ENCODE results near the gene UBE2H.

Gene UBE2H

DNA sequence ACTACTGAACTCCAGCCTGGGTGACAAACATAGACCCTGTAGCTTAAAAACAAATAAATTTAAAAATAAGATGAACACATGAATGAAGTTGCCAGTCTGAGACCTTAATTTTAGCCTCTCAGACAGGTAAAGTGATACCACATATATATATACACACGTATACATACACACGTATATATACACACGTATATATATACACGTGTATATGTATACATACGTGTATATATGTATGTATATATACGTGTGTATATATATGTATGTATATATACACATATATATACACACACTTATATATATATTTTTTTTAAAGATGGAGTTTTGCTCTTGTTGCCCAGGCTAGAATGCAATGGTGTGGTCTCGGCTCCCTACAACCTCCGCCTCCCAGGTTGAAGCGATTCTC is 62.7 kb downstream of the UBE2H start:
- TF ChIP-seq POLR2AphosphoS5 (IDR thresholded peaks at IDR 0.05; ENCODE audit: low read depth) (no peak), SPI1 (IDR thresholded peaks at IDR 0.05; ENCODE audit: borderline replicate concordance, low read depth) (no peak), GABPA (IDR thresholded peaks at IDR 0.05; ENCODE audit: low read depth) (no peak)
- TF ChIP-seq, protein P1, sequence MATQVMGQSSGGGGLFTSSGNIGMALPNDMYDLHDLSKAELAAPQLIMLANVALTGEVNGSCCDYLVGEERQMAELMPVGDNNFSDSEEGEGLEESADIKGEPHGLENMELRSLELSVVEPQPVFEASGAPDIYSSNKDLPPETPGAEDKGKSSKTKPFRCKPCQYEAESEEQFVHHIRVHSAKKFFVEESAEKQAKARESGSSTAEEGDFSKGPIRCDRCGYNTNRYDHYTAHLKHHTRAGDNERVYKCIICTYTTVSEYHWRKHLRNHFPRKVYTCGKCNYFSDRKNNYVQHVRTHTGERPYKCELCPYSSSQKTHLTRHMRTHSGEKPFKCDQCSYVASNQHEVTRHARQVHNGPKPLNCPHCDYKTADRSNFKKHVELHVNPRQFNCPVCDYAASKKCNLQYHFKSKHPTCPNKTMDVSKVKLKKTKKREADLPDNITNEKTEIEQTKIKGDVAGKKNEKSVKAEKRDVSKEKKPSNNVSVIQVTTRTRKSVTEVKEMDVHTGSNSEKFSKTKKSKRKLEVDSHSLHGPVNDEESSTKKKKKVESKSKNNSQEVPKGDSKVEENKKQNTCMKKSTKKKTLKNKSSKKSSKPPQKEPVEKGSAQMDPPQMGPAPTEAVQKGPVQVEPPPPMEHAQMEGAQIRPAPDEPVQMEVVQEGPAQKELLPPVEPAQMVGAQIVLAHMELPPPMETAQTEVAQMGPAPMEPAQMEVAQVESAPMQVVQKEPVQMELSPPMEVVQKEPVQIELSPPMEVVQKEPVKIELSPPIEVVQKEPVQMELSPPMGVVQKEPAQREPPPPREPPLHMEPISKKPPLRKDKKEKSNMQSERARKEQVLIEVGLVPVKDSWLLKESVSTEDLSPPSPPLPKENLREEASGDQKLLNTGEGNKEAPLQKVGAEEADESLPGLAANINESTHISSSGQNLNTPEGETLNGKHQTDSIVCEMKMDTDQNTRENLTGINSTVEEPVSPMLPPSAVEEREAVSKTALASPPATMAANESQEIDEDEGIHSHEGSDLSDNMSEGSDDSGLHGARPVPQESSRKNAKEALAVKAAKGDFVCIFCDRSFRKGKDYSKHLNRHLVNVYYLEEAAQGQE (IDR thresholded peaks at IDR 0.05; ENCODE audit: insufficient replicate concordance, low read depth) = no peak
- no peak for DNase-seq (ENCODE audit: low read depth in 1 of 2, low spot score in 1 of 2)
- Histone ChIP-seq H3K27me3 (ENCODE audit: insufficient read depth, poor library complexity, severe bottlenecking) (no peaks in the 10 kb centered on the region), H3K4me3 (replicated peaks; ENCODE audit: insufficient read depth, low read length) (no peak overlapping the region), H3K27ac (replicated peaks) (no peak overlapping the region)

DNA sequence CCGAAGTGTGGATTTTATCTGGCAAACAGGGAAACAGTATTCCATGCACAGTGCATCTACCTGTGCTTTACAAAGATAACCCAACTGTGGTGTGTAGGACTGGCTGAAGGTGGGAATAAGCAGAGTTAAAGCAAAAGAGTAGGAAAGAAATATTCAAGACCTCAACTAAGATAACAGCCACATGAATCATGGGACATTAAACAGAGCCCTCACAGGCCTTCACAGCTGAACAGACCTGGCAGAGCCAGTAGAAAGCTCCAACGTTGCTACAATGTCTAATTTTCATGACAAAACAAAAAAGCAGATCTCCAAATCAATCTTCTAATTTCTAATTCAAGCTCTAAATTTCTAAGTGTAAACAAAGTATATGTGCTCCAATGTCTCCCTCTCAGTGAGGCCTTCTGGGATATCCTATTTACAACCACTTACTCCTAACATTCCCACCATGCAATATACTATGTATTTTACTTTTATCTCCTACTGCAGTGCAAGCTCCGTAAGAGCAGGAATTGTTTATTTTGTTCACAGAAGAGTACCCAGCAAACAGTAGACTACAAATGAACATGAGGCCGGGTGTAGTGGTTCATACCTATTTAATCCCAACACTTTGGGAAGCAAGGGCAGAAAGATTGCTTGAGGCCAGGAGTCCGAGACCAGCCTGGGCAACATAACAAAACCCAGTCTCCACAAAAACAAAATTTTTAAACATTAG is 63.5 kb downstream of the UBE2H start:
- no peak overlapping the region for H3K4me3 ChIP-seq (replicated peaks; ENCODE audit: insufficient read depth, low read length)
- no peak for DNase-seq (ENCODE audit: low read depth in 1 of 2, low spot score in 1 of 2)
- no peak overlapping the region for H3K27ac ChIP-seq (replicated peaks)
- H3K27me3 ChIP-seq (ENCODE audit: insufficient read depth, poor library complexity, severe bottlenecking) = no peaks in the 10 kb centered on the region
- TF ChIP-seq, protein P1 (IDR thresholded peaks at IDR 0.05; ENCODE audit: insufficient replicate concordance, low read depth) = no peak
- TF ChIP-seq GABPA (IDR thresholded peaks at IDR 0.05; ENCODE audit: low read depth) = no peak
- TF ChIP-seq SPI1 (IDR thresholded peaks at IDR 0.05; ENCODE audit: borderline replicate concordance, low read depth) = no peak
- TF ChIP-seq POLR2AphosphoS5 (IDR thresholded peaks at IDR 0.05; ENCODE audit: low read depth) = no peak
- TF ChIP-seq, protein P2, sequence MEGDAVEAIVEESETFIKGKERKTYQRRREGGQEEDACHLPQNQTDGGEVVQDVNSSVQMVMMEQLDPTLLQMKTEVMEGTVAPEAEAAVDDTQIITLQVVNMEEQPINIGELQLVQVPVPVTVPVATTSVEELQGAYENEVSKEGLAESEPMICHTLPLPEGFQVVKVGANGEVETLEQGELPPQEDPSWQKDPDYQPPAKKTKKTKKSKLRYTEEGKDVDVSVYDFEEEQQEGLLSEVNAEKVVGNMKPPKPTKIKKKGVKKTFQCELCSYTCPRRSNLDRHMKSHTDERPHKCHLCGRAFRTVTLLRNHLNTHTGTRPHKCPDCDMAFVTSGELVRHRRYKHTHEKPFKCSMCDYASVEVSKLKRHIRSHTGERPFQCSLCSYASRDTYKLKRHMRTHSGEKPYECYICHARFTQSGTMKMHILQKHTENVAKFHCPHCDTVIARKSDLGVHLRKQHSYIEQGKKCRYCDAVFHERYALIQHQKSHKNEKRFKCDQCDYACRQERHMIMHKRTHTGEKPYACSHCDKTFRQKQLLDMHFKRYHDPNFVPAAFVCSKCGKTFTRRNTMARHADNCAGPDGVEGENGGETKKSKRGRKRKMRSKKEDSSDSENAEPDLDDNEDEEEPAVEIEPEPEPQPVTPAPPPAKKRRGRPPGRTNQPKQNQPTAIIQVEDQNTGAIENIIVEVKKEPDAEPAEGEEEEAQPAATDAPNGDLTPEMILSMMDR (IDR thresholded peaks at IDR 0.05; ENCODE audit: insufficient read depth, low read length) = no peak

DNA sequence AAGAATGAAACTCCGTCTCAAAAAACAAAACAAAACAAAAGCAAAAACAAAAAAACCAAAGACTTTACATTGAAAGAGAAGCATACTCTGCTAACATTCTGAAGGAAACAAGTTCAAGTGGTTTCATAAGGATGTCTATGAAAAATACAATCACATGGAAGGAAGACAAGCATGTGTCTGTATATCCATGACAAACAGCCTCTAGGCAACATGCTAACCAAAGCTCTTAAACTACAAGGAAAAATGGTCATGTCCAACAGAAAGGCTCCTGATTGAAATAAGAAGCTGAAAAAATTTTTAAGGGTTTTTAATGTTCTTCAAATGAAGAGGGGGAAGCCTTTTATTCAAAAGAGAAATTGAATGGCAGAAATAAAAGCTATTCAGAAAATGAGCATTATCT is 64.9 kb downstream of the UBE2H start:
- TF ChIP-seq GABPA (IDR thresholded peaks at IDR 0.05; ENCODE audit: low read depth) (no peak), SPI1 (IDR thresholded peaks at IDR 0.05; ENCODE audit: borderline replicate concordance, low read depth) (no peak), POLR2AphosphoS5 (IDR thresholded peaks at IDR 0.05; ENCODE audit: low read depth) (no peak)
- TF ChIP-seq, protein P2 (IDR thresholded peaks at IDR 0.05; ENCODE audit: insufficient read depth, low read length) = no peak
- TF ChIP-seq, protein P1 (IDR thresholded peaks at IDR 0.05; ENCODE audit: insufficient replicate concordance, low read depth) = no peak
- no peak for DNase-seq (ENCODE audit: low read depth in 1 of 2, low spot score in 1 of 2)
- Histone ChIP-seq H3K4me3 (replicated peaks; ENCODE audit: insufficient read depth, low read length) (no peak overlapping the region), H3K27me3 (ENCODE audit: insufficient read depth, poor library complexity, severe bottlenecking) (no peaks in the 10 kb centered on the region), H3K27ac (replicated peaks) (no peak overlapping the region)
